Measurements from ENCODE around the gene PRAF2.

GRCh38 chrX:49073601-49074575, at the start of gene PRAF2:
- no peak for TF ChIP-seq CTCF (IDR thresholded peaks at IDR 0.05)
- peak in 1 of 2 donors; percentile 46 for TF ChIP-seq POLR2A (IDR thresholded peaks at IDR 0.05)

All from vagina (tissue), 2 donors.